Peyer's patch (tissue), 4 donors: ENCODE data around the gene CDKN1A.

Experiments
- POLR2A ChIP-seq, 2 donors: fragments of 450-650 bp; IDR thresholded peaks; one replicate each; pipeline ENCODE4 v1.5.1; 2017; ENCODE audit warnings: antibody characterized with exemption in 2 of 2, mild to moderate bottlenecking in 2 of 2, moderate library complexity in 2 of 2
- TF ChIP-seq, protein P1 (sequence below), 6 experiments: fragments of 450-650 bp in 4 of 6; fragments of 200-600 bp in 2 of 6; sonication (generic) in 1 of 6; IDR thresholded peaks; one replicate each; pipeline ENCODE4 v1.5.1; 2017 to 2019; ENCODE audit warnings: antibody characterized with exemption in 6 of 6, mild to moderate bottlenecking in 3 of 6, moderate library complexity in 1 of 6

DNA sequence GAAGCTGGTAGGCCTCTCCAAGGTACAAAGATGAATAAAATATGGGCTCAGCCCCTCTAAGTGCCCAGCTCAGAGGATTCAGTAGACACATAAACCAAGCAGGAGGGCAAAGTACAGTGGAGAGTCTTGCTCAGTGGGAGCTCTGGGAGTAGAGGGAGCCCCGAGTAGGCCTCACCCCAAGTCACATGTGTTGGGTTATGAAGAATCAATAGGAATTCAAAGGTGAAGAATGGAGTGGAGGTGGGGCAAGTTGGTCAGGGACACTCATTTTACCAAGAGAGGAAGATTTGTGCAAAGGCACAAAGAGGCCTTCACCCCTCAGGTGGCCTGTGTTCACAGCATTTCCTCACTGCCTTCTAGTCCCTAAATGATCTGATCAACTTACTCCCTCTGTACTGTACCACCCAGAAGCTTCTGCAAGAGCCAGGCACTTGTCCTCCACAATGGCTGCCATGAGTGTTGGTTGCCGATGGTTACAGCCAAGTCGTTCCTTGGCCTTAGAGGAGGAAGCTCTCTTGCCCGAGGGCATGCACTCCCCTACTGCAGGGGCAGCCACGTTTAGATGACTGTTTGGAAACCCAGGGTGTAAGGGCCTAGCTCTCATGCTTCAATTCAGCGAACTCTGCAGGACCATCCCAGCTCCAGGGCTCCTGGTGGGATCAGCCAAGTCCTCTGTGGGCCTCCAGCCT, 6.7 kb upstream of the CDKN1A start:
- no peak for TF ChIP-seq POLR2A (IDR thresholded peaks at IDR 0.05)
- TF ChIP-seq, protein P1, sequence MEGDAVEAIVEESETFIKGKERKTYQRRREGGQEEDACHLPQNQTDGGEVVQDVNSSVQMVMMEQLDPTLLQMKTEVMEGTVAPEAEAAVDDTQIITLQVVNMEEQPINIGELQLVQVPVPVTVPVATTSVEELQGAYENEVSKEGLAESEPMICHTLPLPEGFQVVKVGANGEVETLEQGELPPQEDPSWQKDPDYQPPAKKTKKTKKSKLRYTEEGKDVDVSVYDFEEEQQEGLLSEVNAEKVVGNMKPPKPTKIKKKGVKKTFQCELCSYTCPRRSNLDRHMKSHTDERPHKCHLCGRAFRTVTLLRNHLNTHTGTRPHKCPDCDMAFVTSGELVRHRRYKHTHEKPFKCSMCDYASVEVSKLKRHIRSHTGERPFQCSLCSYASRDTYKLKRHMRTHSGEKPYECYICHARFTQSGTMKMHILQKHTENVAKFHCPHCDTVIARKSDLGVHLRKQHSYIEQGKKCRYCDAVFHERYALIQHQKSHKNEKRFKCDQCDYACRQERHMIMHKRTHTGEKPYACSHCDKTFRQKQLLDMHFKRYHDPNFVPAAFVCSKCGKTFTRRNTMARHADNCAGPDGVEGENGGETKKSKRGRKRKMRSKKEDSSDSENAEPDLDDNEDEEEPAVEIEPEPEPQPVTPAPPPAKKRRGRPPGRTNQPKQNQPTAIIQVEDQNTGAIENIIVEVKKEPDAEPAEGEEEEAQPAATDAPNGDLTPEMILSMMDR (IDR thresholded peaks at IDR 0.05): no peak
